Endothelial cell (in vitro differentiated cells): ENCODE measurements around the gene TLE4. TPM values are rescaled to one million over a fixed set of nuclear protein-coding genes. Genes with fewer than 3 reads are reported as not detected.
A peak's percentile ranks its signal among the peaks of the same experiment; 100 is the strongest.

Source experiments
- DNase-seq: peaks from one replicate; pipeline ENCODE4 v3.0.0; 2021; ENCODE audit warnings: low spot score
- H3K27ac Mint-ChIP-seq: one replicate; pipeline ENCODE4 v1.8.0; 2021; ENCODE audit warnings: mixed read lengths, inconsistent platforms; ENCODE audit not compliant: unreplicated experiment
- H3K27me3 Mint-ChIP-seq: one replicate; pipeline ENCODE4 v1.8.0; 2021; ENCODE audit warnings: mild to moderate bottlenecking, moderate library complexity, mixed read lengths, inconsistent platforms; ENCODE audit not compliant: unreplicated experiment
- H3K36me3 Mint-ChIP-seq: one replicate; pipeline ENCODE4 v1.8.0; 2021; ENCODE audit warnings: mild to moderate bottlenecking, low read depth, mixed read lengths, inconsistent platforms; ENCODE audit not compliant: unreplicated experiment
- H3K4me1 Mint-ChIP-seq: one replicate; pipeline ENCODE4 v1.8.0; 2021; ENCODE audit warnings: mild to moderate bottlenecking, mixed read lengths, inconsistent platforms; ENCODE audit not compliant: unreplicated experiment
- H3K4me3 Mint-ChIP-seq: one replicate; pipeline ENCODE4 v1.8.0; 2021; ENCODE audit warnings: mild to moderate bottlenecking, mixed read lengths, inconsistent platforms; ENCODE audit not compliant: unreplicated experiment
- H3K9me3 Mint-ChIP-seq: one replicate; pipeline ENCODE4 v1.8.0; 2021; ENCODE audit warnings: mixed read lengths, inconsistent platforms; ENCODE audit not compliant: unreplicated experiment
- total RNA-seq: library from RNA; stranded (reverse); fragmentation: NEBNext Ultra II Directional; extraction: Animal tissue kit (Norgen Biotek cat#: 25700); gene quantifications from one replicate; pipeline ENCODE4 v1.2.1, GENCODE V29; 2021; ENCODE audit not compliant: unreplicated experiment
- TF ChIP-seq, protein P1 (sequence below): fragments of 200-600 bp; sonication (generic); IDR thresholded peaks from one replicate; pipeline ENCODE4 v1.5.0; 2021; ENCODE audit warnings: antibody characterized with exemption; ENCODE audit not compliant: unreplicated experiment

Gene TLE4
- total RNA-seq, 1 donor from 2014 or later, result 88.4 TPM

DNA sequence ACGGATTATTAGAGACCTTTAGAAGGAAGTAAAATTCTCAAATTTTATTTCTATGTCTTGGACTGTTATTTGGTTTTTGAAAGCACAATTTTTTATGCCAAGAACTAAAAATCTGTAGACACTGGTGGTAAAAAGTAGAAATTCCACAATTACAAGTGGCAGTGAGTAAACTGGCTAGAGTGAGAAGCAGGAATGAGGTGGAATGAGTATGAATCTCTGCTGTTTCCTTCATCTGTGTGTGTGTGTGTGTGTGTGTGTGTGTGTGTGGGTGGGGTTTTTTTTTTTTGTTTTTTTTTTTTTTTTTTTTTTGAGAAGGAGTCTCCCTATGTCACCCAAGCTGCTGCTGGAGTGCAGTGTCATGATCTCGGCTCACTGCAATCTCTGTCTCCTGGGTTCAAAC is 94.2 kb downstream of the TLE4 start:
- H3K27ac Mint-ChIP-seq, result no peak overlapping the region
- H3K27me3 Mint-ChIP-seq, result peaks cover 4% of the 10 kb centered on the region
- DNase-seq, result no peak
- TF ChIP-seq, protein P1, sequence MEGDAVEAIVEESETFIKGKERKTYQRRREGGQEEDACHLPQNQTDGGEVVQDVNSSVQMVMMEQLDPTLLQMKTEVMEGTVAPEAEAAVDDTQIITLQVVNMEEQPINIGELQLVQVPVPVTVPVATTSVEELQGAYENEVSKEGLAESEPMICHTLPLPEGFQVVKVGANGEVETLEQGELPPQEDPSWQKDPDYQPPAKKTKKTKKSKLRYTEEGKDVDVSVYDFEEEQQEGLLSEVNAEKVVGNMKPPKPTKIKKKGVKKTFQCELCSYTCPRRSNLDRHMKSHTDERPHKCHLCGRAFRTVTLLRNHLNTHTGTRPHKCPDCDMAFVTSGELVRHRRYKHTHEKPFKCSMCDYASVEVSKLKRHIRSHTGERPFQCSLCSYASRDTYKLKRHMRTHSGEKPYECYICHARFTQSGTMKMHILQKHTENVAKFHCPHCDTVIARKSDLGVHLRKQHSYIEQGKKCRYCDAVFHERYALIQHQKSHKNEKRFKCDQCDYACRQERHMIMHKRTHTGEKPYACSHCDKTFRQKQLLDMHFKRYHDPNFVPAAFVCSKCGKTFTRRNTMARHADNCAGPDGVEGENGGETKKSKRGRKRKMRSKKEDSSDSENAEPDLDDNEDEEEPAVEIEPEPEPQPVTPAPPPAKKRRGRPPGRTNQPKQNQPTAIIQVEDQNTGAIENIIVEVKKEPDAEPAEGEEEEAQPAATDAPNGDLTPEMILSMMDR, result no peak
- no peak overlapping the region for H3K4me3 Mint-ChIP-seq
- H3K4me1 Mint-ChIP-seq, result peaks cover 48% of the 10 kb centered on the region
- H3K36me3 Mint-ChIP-seq, result peaks cover 9% of the 10 kb centered on the region
- H3K9me3 Mint-ChIP-seq, result no peaks in the 10 kb centered on the region

DNA sequence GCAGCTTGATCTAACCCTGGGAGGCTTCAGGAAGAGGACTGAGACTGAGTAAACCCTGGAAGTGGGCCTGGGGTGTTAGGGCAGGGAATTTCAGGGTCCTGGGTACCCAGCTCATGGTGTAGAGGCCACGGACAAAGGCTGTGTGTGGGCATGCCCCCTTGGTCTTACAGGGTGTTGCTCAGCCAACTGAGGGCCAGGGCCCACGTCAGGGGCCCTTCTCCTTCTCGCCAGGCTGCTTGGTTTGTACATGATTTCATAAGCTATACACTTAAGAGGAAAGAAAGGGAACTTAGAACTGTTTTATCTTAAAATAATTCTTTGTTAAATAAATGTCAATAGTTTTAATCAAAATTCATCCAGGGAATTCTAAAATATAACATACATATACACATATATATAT is 95.4 kb downstream of the TLE4 start:
- Mint-ChIP-seq H3K27ac (no peak overlapping the region), H3K36me3 (peaks cover 9% of the 10 kb centered on the region), H3K4me1 (peaks cover 45% of the 10 kb centered on the region), H3K9me3 (no peaks in the 10 kb centered on the region), H3K27me3 (peaks cover under 1% of the 10 kb centered on the region), H3K4me3 (no peak overlapping the region)
- TF ChIP-seq, protein P1, result no peak
- DNase-seq, result no peak

DNA sequence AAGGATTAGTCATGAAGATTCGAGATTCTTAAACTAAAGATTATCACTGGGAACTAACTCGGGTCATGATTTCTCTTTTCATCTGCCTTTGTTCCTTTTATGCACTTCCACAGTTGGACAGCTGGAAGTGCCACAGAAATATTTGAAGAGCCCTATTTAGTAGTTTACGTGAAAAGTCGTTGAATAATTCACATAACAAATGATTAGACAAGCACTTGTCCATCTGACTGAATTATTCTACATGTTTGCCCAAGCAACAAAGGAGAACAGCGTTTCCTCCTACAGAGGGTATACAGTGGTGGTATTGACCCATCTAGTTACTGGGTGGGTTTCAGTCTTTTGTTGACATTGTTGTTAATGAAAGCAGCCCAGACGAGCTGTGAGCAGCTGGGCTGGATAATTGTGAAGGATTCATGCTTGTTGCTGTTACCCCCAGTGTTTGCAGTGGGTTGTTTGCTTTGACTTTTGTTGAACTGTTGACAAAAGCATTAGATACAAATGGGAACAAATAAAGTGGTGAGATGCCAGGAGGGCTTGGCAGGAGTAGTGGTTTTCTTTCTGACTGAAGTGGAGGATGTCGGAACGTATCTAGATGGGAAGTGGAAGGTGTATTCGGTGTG is 96.2 kb downstream of the TLE4 start:
- no peak for DNase-seq
- H3K9me3 Mint-ChIP-seq, result no peaks in the 10 kb centered on the region
- H3K4me1 Mint-ChIP-seq, result peaks cover 38% of the 10 kb centered on the region
- TF ChIP-seq, protein P1, result no peak
- H3K4me3 Mint-ChIP-seq, result no peak overlapping the region
- H3K36me3 Mint-ChIP-seq, result peaks cover 13% of the 10 kb centered on the region
- H3K27me3 Mint-ChIP-seq, result no peaks in the 10 kb centered on the region
- peak overlapping the region; percentile 54 for H3K27ac Mint-ChIP-seq

DNA sequence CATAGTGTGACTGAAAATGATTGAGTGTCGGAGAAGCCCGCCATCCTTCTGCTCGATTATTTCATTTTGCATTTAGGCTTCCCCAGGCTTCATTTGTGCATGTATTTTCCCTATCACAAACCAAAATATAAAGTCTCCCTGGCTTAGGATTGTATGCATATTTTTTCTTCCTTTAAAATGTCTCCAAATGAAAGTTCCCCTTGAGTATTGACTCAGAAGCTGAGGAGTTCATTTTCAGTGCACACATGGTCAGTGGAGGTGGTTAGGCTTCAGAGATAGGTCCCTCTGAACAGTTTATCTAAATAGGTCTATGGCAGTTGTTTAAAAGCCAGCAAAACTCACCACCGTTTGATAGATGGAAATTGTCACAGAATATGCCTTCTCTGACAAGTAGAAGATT is 97.2 kb downstream of the TLE4 start:
- no peak for DNase-seq
- Mint-ChIP-seq H3K27ac (no peak overlapping the region), H3K9me3 (no peaks in the 10 kb centered on the region), H3K4me1 (peaks cover 30% of the 10 kb centered on the region), H3K27me3 (no peaks in the 10 kb centered on the region), H3K4me3 (no peak overlapping the region), H3K36me3 (peaks cover 13% of the 10 kb centered on the region)
- TF ChIP-seq, protein P1, result no peak

DNA sequence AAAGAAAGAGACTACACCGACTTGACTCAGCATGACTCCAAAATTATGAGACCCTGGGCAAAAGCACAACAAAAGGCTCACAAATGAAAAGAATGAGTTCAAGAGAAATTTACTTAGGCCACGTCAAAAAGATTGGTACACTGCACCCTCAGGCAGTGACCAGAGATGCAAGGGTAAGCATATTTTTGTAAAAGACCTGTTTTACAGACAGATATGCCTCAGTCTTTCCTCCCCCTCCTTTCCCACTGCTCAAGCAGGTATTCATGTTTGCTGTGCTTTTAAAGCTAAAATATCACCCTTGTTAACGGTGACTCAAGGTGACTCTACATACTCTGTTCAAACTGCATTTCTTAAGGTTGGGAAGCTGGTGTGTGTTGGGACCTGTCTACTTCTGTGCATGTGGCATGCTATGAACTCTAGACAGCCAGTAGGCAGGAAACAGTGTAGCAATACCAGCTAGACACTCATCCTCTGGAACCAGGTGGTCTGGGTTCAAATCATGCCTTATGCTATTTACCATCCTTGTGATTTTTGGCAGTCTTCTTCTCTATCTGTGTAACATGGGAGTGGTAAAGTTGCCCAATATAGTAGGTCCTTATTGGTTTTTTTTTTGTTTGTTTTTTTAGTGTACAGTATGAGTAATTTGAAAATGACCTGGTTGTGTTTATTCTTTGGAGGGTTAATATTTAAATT is 98.7 kb downstream of the TLE4 start:
- TF ChIP-seq, protein P1, result no peak
- Mint-ChIP-seq H3K27ac (no peak overlapping the region), H3K27me3 (no peaks in the 10 kb centered on the region), H3K36me3 (peaks cover 13% of the 10 kb centered on the region), H3K4me3 (no peak overlapping the region), H3K4me1 (peaks cover 21% of the 10 kb centered on the region), H3K9me3 (no peaks in the 10 kb centered on the region)
- no peak for DNase-seq
